ENCODE data around the gene GSS. TPM values are rescaled to one million over a fixed set of nuclear protein-coding genes. Genes with fewer than 3 reads are reported as not detected.

The GSS gene
- total RNA-seq, 1 experiment from 2014 or later: 131 TPM

GRCh38 chr20:34886122-34886521 is 69.5 kb downstream of the GSS start:
- no TSS peak for BruUV-seq (replicated peaks)
- Histone ChIP-seq H3F3A (ENCODE audit: insufficient read depth, low read depth) (peaks cover 32% of the 10 kb centered on the region), H3K4me2 (no peak overlapping the region), H3K27ac (no peak overlapping the region), H3K9me3 (ENCODE audit: insufficient read depth, low read depth) (no peaks in the 10 kb centered on the region), H2AFZ (no peak overlapping the region), H3K4me3 (no peak overlapping the region), H3K4me1 (replicated peaks; ENCODE audit: insufficient read depth) (peaks cover 18% of the 10 kb centered on the region), H3K79me2 (ENCODE audit: low read depth) (peaks cover 37% of the 10 kb centered on the region), H4K20me1 (ENCODE audit: insufficient read depth) (peaks cover 18% of the 10 kb centered on the region; the same call in 1 of the 2 replicates), H3K9me2 (ENCODE audit: insufficient read depth) (no peaks in the 10 kb centered on the region), H3K36me3 (ENCODE audit: low read depth) (peaks cover 60% of the 10 kb centered on the region), H3K27me3 (ENCODE audit: insufficient read depth, low read depth) (no peaks in the 10 kb centered on the region)
- intact Hi-C loops (cut with micrococcal nuclease; ENCODE audit: unreplicated experiment): no loop called here
- no peak for TF ChIP-seq CTCF (conservative IDR thresholded peaks at IDR 0.05)
- TF ChIP-seq EZH2 (IDR thresholded peaks at IDR 0.05; ENCODE audit: low read depth): no peak
- CTCF ChIA-PET: interaction anchor here (0.5 kb wide), 1 partner anchor 18 kb away, joined by 19 read pairs; no protein-coding TSS in a partner anchor
- DNase-seq: no peak
- POLR2A ChIA-PET (ENCODE audit: unreplicated experiment): no interaction called here

DNA sequence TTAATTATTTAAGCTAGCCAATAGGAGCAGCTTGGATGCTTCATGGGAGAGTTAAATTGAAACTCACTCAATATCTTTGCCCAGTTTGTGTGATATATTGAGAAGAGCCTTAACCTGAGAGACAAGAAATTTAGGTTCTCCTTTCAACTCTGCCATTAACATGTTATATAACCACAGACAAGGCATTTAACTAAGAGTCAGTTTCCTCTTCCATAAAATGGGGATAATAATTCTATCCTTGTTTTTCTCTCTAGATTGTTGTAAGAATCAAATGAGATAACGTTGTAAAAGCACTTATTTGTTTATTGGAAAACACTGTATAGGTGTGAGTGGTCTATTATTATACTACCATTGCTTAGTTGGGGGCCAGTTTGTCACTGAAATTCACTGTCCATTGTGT is 71.3 kb downstream of the GSS start:
- no peak for TF ChIP-seq EZH2 (IDR thresholded peaks at IDR 0.05; ENCODE audit: low read depth)
- no peak for TF ChIP-seq CTCF (conservative IDR thresholded peaks at IDR 0.05)
- no peak for DNase-seq
- no peak overlapping the region for H2AFZ ChIP-seq
- peaks cover 50% of the 10 kb centered on the region for H3K36me3 ChIP-seq (ENCODE audit: low read depth)
- no peak overlapping the region for H3K27ac ChIP-seq
- H3K4me2 ChIP-seq: no peak overlapping the region
- peaks cover 18% of the 10 kb centered on the region for H3F3A ChIP-seq (ENCODE audit: insufficient read depth, low read depth)
- POLR2A ChIA-PET (ENCODE audit: unreplicated experiment): interaction anchor here (0.6 kb wide), 1 partner anchor 369 kb away, joined by 3 read pairs; no protein-coding TSS in a partner anchor
- peaks cover 19% of the 10 kb centered on the region; the same call in 1 of the 2 replicates for H4K20me1 ChIP-seq (ENCODE audit: insufficient read depth)
- CTCF ChIA-PET: interaction anchor here (0.6 kb wide), 1 partner anchor 76 kb away, joined by 3 read pairs; no protein-coding TSS in a partner anchor
- intact Hi-C loops (cut with micrococcal nuclease; ENCODE audit: unreplicated experiment): no loop called here
- no TSS peak for BruUV-seq (replicated peaks)
- H3K27me3 ChIP-seq (ENCODE audit: insufficient read depth, low read depth): no peaks in the 10 kb centered on the region
- no peaks in the 10 kb centered on the region for H3K9me3 ChIP-seq (ENCODE audit: insufficient read depth, low read depth)
- no peaks in the 10 kb centered on the region for H3K9me2 ChIP-seq (ENCODE audit: insufficient read depth)
- peaks cover 14% of the 10 kb centered on the region for H3K4me1 ChIP-seq (replicated peaks; ENCODE audit: insufficient read depth)
- peaks cover 37% of the 10 kb centered on the region for H3K79me2 ChIP-seq (ENCODE audit: low read depth)
- no peak overlapping the region for H3K4me3 ChIP-seq

- H3K4me2 ChIP-seq: no peak overlapping the region
- H3K4me3 ChIP-seq: no peak overlapping the region
- no peak for DNase-seq
- H3F3A ChIP-seq (ENCODE audit: insufficient read depth, low read depth): peaks cover 18% of the 10 kb centered on the region
- H3K4me1 ChIP-seq (replicated peaks; ENCODE audit: insufficient read depth): peaks cover 14% of the 10 kb centered on the region
- H3K27ac ChIP-seq: no peak overlapping the region
- no peaks in the 10 kb centered on the region for H3K27me3 ChIP-seq (ENCODE audit: insufficient read depth, low read depth)
- H3K9me3 ChIP-seq (ENCODE audit: insufficient read depth, low read depth): no peaks in the 10 kb centered on the region
- peaks cover 48% of the 10 kb centered on the region for H3K36me3 ChIP-seq (ENCODE audit: low read depth)
- no TSS peak for BruUV-seq (replicated peaks)
- no peak overlapping the region for H2AFZ ChIP-seq
- H3K9me2 ChIP-seq (ENCODE audit: insufficient read depth): no peaks in the 10 kb centered on the region
- CTCF ChIA-PET: no interaction called here
- H3K79me2 ChIP-seq (ENCODE audit: low read depth): peaks cover 40% of the 10 kb centered on the region
- intact Hi-C loops (cut with micrococcal nuclease; ENCODE audit: unreplicated experiment): no loop called here
- POLR2A ChIA-PET (ENCODE audit: unreplicated experiment): no interaction called here
- peaks cover 19% of the 10 kb centered on the region; the same call in 1 of the 2 replicates for H4K20me1 ChIP-seq (ENCODE audit: insufficient read depth)
- no peak for TF ChIP-seq CTCF (conservative IDR thresholded peaks at IDR 0.05)
- TF ChIP-seq EZH2 (IDR thresholded peaks at IDR 0.05; ENCODE audit: low read depth): no peak
Observed at GRCh38 chr20:34883809-34884208, 71.8 kb downstream of the GSS start.
